ENCODE data around the gene DDX6. TPM values are rescaled to one million over a fixed set of nuclear protein-coding genes. Genes with fewer than 3 reads are reported as not detected.

DDX6 gene
- total and polyA plus RNA-seq, 2 experiments from 2014 or later = 68.3 to 205 TPM

- H3K4me3 ChIP-seq = no peak overlapping the region
- H3K4me1 Mint-ChIP-seq = peaks cover 8% of the 10 kb centered on the region; the same call in 2 of the 3 replicates
- H2AFZ ChIP-seq = peak overlapping the region; percentile 80; the same call in 1 of the 2 replicates
- H3K27me3 ChIP-seq (ENCODE audit: insufficient read depth) = no peaks in the 10 kb centered on the region
- DNase-seq (ENCODE audit: low spot score) (peak; percentile 46), ATAC-seq (peak; percentile 77)
- no peaks in the 10 kb centered on the region for H3K9me2 ChIP-seq (ENCODE audit: insufficient read depth)
- H3K36me3 Mint-ChIP-seq (ENCODE audit: low read depth) = no peaks in the 10 kb centered on the region
- no peaks in the 10 kb centered on the region for H3K79me2 ChIP-seq (replicated peaks; ENCODE audit: insufficient read depth)
- peaks cover 3% of the 10 kb centered on the region for H3K27me3 Mint-ChIP-seq (ENCODE audit: insufficient read depth, low read depth, poor library complexity)
- H3K4me3 Mint-ChIP-seq = no peak overlapping the region
- no peaks in the 10 kb centered on the region for H4K20me1 ChIP-seq (replicated peaks; ENCODE audit: insufficient read depth)
- no peak overlapping the region for H3K27ac ChIP-seq (ENCODE audit: low read depth)
- H3K9me3 Mint-ChIP-seq = no peaks in the 10 kb centered on the region
- H3K4me1 ChIP-seq (ENCODE audit: insufficient read depth) = 0 out of 2 replicates have a peak, but pooled peaks cover 3% of the 10 kb centered on the region
- no peaks in the 10 kb centered on the region; the same call in 1 of the 2 replicates for H3F3A ChIP-seq (replicated peaks; ENCODE audit: low read depth)
- no peak for TF ChIP-seq ZNF462 (CRISPR knock-in tag; IDR thresholded peaks at IDR 0.05)
- TF ChIP-seq ZNF331 (CRISPR knock-in tag; IDR thresholded peaks at IDR 0.05; ENCODE audit: low read depth) = no peak
- TF ChIP-seq EZH2phosphoT487 (IDR thresholded peaks at IDR 0.05; ENCODE audit: unreplicated experiment) = no peak
- no peak for TF ChIP-seq EZH2 (IDR thresholded peaks at IDR 0.05; ENCODE audit: low read depth, unreplicated experiment)
- TF ChIP-seq CREB1 (CRISPR knock-in tag; IDR thresholded peaks at IDR 0.05; ENCODE audit: low read depth) = no peak
- TF ChIP-seq POLR2AphosphoS5 (IDR thresholded peaks at IDR 0.05; ENCODE audit: low read depth) = no peak
- no peak for TF ChIP-seq ZNF114 (CRISPR knock-in tag; IDR thresholded peaks at IDR 0.05)
- no peak for TF ChIP-seq JUNB (IDR thresholded peaks at IDR 0.05; ENCODE audit: unreplicated experiment)
- TF ChIP-seq CTCF (conservative IDR thresholded peaks at IDR 0.05; ENCODE audit: low read depth in 2 of 2) = no peak
- TF ChIP-seq STAT1 (IDR thresholded peaks at IDR 0.05; ENCODE audit: unreplicated experiment) = no peak
- no peak for TF ChIP-seq NANOG (IDR thresholded peaks at IDR 0.05; ENCODE audit: borderline replicate concordance)
- TF ChIP-seq, protein P1, sequence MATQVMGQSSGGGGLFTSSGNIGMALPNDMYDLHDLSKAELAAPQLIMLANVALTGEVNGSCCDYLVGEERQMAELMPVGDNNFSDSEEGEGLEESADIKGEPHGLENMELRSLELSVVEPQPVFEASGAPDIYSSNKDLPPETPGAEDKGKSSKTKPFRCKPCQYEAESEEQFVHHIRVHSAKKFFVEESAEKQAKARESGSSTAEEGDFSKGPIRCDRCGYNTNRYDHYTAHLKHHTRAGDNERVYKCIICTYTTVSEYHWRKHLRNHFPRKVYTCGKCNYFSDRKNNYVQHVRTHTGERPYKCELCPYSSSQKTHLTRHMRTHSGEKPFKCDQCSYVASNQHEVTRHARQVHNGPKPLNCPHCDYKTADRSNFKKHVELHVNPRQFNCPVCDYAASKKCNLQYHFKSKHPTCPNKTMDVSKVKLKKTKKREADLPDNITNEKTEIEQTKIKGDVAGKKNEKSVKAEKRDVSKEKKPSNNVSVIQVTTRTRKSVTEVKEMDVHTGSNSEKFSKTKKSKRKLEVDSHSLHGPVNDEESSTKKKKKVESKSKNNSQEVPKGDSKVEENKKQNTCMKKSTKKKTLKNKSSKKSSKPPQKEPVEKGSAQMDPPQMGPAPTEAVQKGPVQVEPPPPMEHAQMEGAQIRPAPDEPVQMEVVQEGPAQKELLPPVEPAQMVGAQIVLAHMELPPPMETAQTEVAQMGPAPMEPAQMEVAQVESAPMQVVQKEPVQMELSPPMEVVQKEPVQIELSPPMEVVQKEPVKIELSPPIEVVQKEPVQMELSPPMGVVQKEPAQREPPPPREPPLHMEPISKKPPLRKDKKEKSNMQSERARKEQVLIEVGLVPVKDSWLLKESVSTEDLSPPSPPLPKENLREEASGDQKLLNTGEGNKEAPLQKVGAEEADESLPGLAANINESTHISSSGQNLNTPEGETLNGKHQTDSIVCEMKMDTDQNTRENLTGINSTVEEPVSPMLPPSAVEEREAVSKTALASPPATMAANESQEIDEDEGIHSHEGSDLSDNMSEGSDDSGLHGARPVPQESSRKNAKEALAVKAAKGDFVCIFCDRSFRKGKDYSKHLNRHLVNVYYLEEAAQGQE (IDR thresholded peaks at IDR 0.05; ENCODE audit: unreplicated experiment) = no peak
- TF ChIP-seq ETS1 (IDR thresholded peaks at IDR 0.05) = no peak
- no peaks in the 10 kb centered on the region for H3K36me3 ChIP-seq (ENCODE audit: insufficient read depth)
- H3K4me2 ChIP-seq = no peak overlapping the region
- H3K27ac Mint-ChIP-seq = no peak overlapping the region
Observed at GRCh38 chr11:118820412-118821357, 29.7 kb upstream of the DDX6 start.
